HPDE6-E6E7 (cell line): ENCODE results near the gene KBTBD12.
"Not testable (repeated sequence)": the region's sequence is repeated elsewhere in the genome, so short reads cannot be mapped to it uniquely, and the experiment has no call there.

Experiments used
- DNase-seq: peaks from one replicate; pipeline ENCODE4 v3.0.0; 2011; ENCODE audit warnings: missing footprints; ENCODE audit errors: extremely low spot score

KBTBD12 gene

DNA sequence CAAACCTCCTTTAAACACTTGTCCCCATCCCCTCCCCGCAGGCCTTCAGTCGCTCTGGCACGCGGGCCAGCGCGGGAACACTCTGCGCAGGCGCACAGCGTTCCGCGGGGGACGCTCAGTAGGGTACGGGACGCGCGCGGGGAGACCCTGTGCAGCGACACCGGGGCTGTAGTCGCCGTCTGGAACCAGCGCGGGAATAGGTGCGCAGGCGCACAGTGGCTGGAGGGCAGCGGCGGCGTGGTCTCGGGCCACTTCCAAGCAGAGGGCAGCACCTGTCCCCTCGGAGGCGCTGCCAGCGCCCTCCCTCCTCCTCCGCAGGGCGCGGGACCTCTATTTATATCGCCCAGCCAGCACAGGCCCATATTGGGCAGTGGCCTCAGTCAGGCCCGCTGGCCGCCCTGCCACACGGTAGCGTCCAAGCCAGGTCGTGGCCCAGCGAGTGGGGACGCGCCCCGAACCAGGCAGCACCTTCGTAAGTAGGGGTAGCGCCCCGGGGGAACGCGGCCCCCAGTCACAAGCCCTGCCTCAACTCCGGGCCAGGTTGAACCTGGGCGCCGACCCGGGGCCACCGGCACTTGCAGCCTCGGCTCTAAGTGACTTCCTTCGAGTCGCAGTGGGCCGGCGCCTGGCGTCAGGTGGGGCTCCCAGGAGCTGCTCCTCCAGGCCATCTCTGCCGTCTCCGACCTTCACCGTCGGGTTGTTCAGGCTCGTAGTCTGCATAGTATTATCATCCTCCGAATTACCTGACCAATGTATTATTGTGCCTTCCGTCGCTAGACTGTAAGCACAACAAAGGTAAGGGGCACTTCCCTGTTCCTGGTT lies at the start of gene KBTBD12:
Gene KBTBD12 (plus strand): TSS at position 118 of the 822 bp plus-strand sequence. CDS start 7,830 bp downstream, outside the sequence.
- DNase-seq, result no peak

DNA sequence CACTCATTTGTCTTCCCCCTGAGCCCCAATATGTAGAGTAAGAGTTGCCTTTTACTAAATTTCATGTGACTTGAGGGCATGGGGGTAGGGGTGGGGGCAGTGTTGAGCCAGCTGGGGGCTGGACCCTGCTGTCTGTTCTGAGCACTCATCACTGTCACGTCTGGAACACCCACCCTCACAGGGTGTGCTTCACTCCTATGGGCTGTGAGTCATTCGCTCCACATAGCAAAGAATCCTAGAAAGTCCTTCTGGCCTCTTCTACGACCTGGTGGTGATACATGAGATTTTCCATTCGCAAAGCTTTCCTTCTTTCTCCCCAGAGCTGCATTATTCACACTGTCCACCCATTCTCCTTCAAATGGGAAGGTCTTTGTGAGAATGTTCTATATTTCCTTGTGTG lies 49.1 kb upstream of the KBTBD12 start:
- DNase-seq, result no peak

DNA sequence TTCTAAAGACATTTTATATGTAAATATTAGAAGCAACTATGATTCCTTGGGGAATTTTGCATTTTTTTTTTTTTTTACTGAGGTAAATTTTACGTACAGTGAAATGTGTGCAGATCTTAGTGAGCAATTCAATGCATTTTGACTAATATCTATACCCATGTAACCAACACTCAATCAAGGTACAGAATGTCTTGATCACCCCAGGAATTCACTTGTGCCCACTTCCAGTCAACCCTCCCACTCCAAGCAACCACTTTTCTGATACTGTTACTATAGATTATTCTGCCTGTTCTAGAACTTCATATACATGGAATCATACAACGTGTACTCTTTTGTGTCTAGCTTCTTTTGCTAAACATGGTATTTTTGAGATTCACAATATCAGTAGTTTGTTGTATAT lies 47.6 kb upstream of the KBTBD12 start:
- no peak for DNase-seq

- DNase-seq, result no peak
Observed at GRCh38 chr3:127867986-127868385, 47.0 kb upstream of the KBTBD12 start.

GRCh38 chr3:127870156-127870555 lies 44.9 kb upstream of the KBTBD12 start:
- no peak for DNase-seq

GRCh38 chr3:127874097-127874496 lies 40.9 kb upstream of the KBTBD12 start:
- DNase-seq, result peak; percentile 36

- DNase-seq, result no peak
Observed at GRCh38 chr3:127881586-127881985, 33.4 kb upstream of the KBTBD12 start.

DNA sequence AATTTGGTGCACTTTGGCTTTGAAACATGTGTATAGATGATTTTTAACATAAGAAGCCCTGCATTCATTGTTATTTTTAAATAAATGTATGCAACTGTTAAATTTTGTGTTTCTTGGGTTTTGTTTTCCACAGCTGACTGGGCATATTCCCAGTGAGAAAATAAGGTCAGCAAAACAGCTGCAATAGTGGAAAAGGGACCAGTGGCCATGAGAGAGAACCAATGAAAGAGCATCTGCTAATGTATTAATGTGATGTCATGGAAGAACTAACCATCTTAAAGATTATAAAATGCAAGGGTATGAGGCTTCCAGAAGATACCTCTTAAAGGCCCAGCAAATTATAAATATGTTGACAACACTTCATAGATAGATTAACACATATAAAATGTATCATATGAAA lies 31.0 kb upstream of the KBTBD12 start:
- no peak for DNase-seq

DNA sequence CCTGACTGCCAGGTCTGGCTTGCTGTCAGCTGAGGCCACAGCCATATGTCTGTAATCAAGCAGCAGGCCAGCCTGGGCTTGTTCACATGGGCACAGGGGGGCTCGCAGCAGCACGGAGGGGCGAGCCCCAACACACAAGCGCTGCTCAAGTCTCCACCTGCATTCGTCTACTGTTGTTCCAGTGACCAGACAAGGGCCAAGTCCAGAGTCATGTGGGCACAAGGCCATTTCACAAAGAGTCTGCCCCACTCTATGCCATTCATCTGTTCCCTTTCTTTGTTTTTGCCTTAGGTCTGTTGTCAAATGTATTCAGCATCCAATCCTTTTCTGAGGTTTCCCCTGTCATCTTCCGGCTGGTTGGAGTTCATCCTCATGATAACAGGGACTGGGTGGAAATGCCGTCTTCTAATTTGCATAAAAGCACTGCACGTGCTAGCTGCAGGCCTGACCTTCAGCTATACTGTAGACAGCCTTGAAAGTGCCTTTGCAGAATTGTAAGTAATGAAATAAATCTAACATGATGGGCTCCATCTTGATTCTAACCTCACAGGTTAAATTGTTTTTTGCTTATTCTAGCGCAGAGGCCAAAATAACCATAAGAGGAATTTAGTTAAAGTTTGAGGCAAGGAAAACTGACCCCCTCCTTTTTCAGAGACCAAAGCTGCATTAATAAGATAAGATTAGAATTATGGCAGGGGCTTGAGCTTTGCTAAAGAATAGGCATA lies 28.6 kb upstream of the KBTBD12 start:
- DNase-seq, result no peak

DNA sequence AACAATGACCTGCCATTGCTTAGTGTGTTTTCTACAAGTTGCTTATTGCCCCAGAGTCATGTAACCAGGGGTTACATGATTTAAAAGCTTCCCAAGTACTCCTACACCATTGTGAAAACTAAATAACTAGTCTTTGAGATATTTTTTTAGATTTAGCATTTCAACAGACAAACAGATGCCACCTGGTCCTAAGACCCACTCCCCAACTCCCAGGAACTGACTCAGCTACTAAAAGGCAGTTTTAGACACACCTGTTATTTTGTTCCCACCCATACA lies 28.1 kb upstream of the KBTBD12 start:
- DNase-seq, result no peak

DNA sequence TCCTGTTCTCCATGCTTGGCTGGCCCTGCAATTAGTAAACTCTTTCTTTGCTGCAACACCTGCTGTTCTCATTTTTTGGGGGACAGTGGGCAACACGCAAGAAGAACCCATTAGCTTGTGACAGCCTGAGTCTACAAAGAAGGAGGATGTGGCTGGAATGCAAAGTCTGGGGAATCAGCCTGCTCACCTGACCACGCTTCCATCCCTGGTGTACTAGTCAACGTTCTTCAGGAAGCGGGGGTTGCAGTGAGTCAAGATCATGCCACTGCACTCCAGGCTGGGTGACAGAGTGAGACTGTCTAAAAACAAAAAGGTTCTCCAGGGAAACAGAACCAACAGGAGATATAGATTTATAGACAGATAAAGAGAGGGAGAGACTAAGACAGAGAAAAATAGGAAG lies 27.7 kb upstream of the KBTBD12 start:
- DNase-seq, result peak; percentile 14

DNA sequence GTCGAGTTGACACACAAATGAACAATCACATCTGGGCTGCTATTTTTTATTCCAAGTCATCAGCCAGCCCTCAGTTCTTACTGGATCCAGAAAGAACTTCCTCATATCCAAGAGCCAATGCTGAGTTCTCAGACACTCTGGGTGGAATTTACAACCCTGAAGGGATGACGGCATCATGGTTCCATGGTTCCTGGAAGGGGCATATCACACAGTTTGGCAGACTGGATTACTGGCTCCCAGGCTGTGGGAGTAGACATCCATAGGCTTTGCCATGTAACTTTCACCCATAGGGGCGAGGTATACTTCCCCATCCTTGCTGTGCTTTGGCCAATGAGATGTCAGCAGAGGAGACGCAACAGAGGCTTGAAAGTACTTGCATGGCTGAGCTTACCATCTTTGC lies 26.9 kb upstream of the KBTBD12 start:
- no peak for DNase-seq

DNA sequence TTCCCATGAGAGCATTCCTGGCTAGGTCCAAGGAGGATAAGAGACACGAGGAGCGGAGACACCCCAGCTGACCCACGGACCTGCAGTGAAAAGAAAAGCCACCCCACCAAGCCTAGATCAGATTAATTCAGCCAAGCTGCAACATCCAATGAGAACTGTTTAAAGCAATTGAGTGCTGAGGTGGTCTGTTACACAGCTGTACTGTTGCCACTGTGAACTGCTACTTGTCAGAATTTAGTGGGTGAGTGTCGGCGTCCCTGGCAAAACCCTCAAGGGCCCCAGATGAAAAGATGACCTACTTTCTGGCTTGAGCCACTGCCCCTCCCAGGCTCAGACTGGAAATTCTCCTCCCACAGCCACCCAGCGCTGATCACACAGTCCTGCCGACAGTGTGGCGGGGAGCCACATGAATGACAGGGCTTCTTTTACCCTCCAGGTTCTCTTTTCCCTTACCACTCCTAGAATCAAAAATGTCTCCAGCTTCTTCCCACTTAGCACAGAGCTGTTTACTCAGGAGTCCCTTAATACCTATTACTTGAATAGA lies 26.4 kb upstream of the KBTBD12 start:
- DNase-seq, result no peak

- no peak for DNase-seq
Observed at GRCh38 chr3:127889461-127889863, 25.6 kb upstream of the KBTBD12 start.

DNA sequence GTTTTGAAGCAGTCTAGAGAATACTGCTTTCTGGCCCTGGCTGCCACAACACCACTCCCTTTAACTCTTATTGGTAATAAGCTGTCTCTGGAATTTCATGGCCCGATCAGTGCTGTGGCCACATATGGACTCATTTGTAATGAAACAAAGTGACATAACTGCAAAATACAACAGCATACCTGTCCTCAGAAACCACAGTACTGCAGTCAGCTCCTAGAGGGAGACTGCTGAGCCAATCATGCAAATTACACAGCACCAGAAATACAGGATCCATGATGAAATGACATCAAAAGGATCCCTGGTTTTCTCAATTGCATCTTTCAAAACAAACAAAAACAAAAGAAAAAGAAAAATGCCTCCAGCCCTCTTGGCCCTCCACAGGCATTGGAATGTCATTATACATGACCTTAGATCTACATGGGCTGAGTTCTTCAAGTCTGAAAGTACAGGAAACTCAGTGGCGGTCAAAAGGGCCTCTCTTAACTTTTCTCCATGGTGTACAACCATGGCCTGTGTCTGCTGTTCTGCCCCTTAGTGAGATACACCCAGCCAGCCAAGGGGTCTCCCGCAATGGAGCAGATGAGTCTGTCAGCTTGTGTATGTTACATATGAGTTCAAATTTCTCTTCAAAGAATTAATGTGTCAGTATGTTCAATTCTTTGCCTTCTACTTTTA lies 24.9 kb upstream of the KBTBD12 start:
- no peak for DNase-seq

- not testable (repeated sequence) for DNase-seq
Observed at GRCh38 chr3:127890651-127891290, 24.3 kb upstream of the KBTBD12 start.

DNA sequence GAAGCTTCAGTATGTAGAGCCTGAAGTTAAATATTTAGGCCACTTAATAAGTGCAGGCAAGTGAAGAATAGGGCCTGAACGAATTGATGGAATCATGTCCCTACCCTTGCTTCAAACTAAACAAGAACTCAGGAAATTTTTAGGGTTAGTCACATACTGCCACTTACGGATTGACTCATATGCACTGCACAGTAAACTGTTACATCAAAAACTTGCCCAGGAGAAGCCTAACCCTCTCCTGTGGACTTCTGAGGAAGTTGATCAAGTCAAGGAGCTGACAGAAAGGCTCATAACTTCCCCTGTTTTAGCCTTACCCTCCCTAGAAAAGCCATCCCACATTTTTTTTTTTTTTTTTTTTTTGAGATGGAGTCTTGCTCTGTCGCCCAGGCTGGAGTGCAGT lies 20.6 kb upstream of the KBTBD12 start:
- DNase-seq, result no peak

DNA sequence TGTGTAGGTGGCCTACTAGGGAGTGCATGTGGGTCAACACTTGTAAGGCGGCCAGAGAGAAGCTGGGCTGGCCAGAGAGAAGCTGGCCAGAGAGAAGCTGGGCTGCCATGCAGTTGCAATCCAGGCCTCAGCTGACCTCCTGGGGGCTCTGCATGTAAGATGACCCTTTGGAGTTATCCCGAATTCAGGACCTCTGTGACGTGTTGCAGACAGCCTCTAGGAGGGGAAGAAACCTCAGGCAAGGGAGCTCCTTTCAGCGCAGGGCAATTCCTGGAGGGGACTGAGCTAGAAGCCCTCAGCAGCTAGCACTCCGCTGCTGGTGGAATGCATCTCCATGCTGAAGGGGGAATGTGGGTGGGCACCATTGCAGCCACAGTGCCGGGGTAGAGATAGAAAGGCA lies 15.8 kb upstream of the KBTBD12 start:
- DNase-seq, result no peak

GRCh38 chr3:127899766-127900165 lies 15.3 kb upstream of the KBTBD12 start:
- no peak for DNase-seq

DNA sequence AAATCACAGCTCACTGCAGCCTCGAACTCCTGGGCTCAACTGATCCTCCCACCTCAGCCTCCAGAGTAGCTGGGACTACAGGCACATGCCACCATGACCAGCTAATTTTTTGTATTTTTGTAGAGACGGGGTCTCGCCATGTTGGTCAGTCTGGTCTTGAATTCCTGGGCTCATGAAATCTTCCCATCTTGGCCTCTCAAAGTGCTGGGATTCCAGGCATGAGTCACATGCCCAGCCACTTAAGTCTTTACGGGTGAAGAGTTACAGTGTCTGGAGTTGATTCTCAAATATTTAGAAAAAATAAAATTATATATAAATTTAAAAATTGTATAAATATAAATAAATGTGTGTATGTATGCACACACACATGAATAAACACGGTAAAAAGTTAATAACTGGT lies 14.5 kb upstream of the KBTBD12 start:
- no peak for DNase-seq

DNA sequence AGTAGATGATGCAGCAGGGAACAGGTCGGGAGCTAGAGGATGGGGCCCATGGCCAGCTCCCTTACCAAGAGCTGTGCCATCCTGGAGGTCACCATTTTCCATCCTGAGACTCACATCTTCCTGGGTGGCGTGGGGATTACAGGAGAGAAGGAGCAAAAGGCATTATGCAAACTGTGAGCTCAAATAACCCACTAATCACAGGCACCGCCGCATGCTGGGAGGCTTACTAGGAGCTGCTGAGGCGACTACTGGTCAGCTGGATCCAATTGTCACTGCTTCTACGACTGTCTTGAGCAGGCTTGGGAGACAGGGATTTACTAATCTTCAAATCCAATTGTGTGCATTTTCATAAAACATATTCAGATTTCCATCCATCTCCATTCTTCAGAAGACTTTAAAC lies 12.5 kb upstream of the KBTBD12 start:
- DNase-seq, result no peak
